HCT116 (cell line): ENCODE results near the gene MCF2L2. TPM values are rescaled to one million over a fixed set of nuclear protein-coding genes. Genes with fewer than 3 reads are reported as not detected.

Experiments used
- ATAC-seq: fragments of 200-7000 bp; cut with Tn5 transposase; 2 replicates; pipeline ENCODE4 v1.9.1; 2020; ENCODE audit warnings: mild to moderate bottlenecking, moderate library complexity
- BruUV-seq: library from RNA; stranded (reverse); fragments of 400-500 nt; replicated peaks from 2 replicates; lab custom pipeline; 2021; lab: Mats Ljungman, UMichigan
- CTCF ChIA-PET: fragments of 300-600 bp; sonication (Branson Sonifier 250); formaldehyde crosslinking; loops from one replicate; lab custom pipeline; 2021; ENCODE audit warnings: antibody characterized with exemption; lab: Charles Lee
- POLR2A ChIA-PET: fragments of 300-600, 350-600 bp; sonication (Branson Sonifier 250); formaldehyde crosslinking; loops from one replicate; lab custom pipeline; 2021; ENCODE audit warnings: antibody characterized with exemption; lab: Charles Lee
- RAD21 ChIA-PET, 2 experiments: fragments of 300-600 bp; sonication (Branson Sonifier 250); formaldehyde crosslinking; loops; one replicate each; lab custom pipeline; 2023; ENCODE audit warnings: low total read pairs in 2 of 2; ENCODE audit not compliant: uncharacterized antibody in 2 of 2, unreplicated experiment in 2 of 2, low non-redundant PET in 1 of 2; lab: Charles Lee
- DNase-seq: peaks from one replicate; pipeline ENCODE4 v3.0.0-alpha.2; 2010; ENCODE audit warnings: low read depth, low spot score
- H2AFZ ChIP-seq: fragments of 200-600 bp; shearing (Covaris generic), sonication (generic); 2 replicates; pipeline ENCODE4 v1.6.1; 2017; ENCODE audit warnings: low read depth, mixed run types, mixed read lengths, antibody characterized with exemption, low read length; ENCODE audit not compliant: poor library complexity, severe bottlenecking
- H3K27ac ChIP-seq: 2 replicates; pipeline ENCODE4 v1.5.1; 2012; ENCODE audit warnings: low read depth, low read length
- H3K27me3 ChIP-seq: fragments of 200-600 bp; sonication (generic); 2 replicates; pipeline ENCODE4 v1.6.1; 2016; ENCODE audit warnings: mixed run types, low read length, mixed read lengths; ENCODE audit not compliant: insufficient read depth
- H3K36me3 ChIP-seq, 2 experiments: fragments of 200-500 bp in 1 of 2; fragments of 200-600 bp in 1 of 2; sonication (Bioruptor generic) in 1 of 2; sonication (generic) in 1 of 2; 2 replicates each; pipeline versions ENCODE4 v1.5.1 to v1.6.1; 2014 to 2016; ENCODE audit warnings: low read length in 2 of 2, inconsistent platforms in 1 of 2, mixed read lengths in 1 of 2, mixed run types in 1 of 2; ENCODE audit not compliant: insufficient read depth in 2 of 2, control insufficient read depth in 1 of 2
- H3K4me1 ChIP-seq, 2 experiments: fragments of 200-600 bp in 1 of 2; sonication (generic) in 1 of 2; 2 replicates each; pipeline versions ENCODE4 v1.5.1 to v1.6.1; 2012 to 2017; ENCODE audit warnings: low read length in 2 of 2, inconsistent platforms in 1 of 2, mild to moderate bottlenecking in 1 of 2, mixed read lengths in 1 of 2, mixed run types in 1 of 2, moderate library complexity in 1 of 2; ENCODE audit not compliant: insufficient read depth in 2 of 2, control insufficient read depth in 1 of 2
- H3K4me2 ChIP-seq: fragments of 200-600 bp; sonication (generic); 2 replicates; pipeline ENCODE4 v1.6.1; 2017; ENCODE audit warnings: mixed run types, low read length, mixed read lengths
- H3K4me3 ChIP-seq, 2 experiments: fragments of 200-600 bp in 1 of 2; sonication (generic) in 1 of 2; replicated peaks in 1 of 2; 2 replicates each; pipeline ENCODE4 v1.5.1; 2011 to 2016; ENCODE audit warnings: low read length in 2 of 2, control low read depth in 1 of 2, low read depth in 1 of 2, mild to moderate bottlenecking in 1 of 2, mixed read lengths in 1 of 2, mixed run types in 1 of 2
- H3K79me2 ChIP-seq: fragments of 200-600 bp; sonication (generic); 2 replicates; pipeline ENCODE4 v1.6.1; 2017; ENCODE audit warnings: mild to moderate bottlenecking, mixed run types, low read length, moderate library complexity, mixed read lengths; ENCODE audit not compliant: insufficient read depth
- H3K9ac ChIP-seq: fragments of 200-600 bp; sonication (generic); 2 replicates; pipeline ENCODE4 v1.6.1; 2016; ENCODE audit warnings: low read length, mixed read lengths
- H3K9me2 ChIP-seq: fragments of 200-600 bp; sonication (generic), shearing (Covaris generic); 2 replicates; pipeline ENCODE4 v1.6.1; 2017; ENCODE audit warnings: mixed run types, mild to moderate bottlenecking, moderate library complexity; ENCODE audit not compliant: insufficient read depth
- H3K9me3 ChIP-seq, 2 experiments: fragments of 200-500 bp in 1 of 2; fragments of 200-600 bp in 1 of 2; sonication (Bioruptor generic) in 1 of 2; sonication (generic) in 1 of 2; 2 replicates each; pipeline ENCODE4 v1.6.1; 2014 to 2017; ENCODE audit warnings: low read length in 2 of 2, mixed read lengths in 2 of 2, inconsistent platforms in 1 of 2, low read depth in 1 of 2, mild to moderate bottlenecking in 1 of 2, mixed run types in 1 of 2, moderate library complexity in 1 of 2; ENCODE audit not compliant: control insufficient read depth in 1 of 2, insufficient read depth in 1 of 2
- H4K20me1 ChIP-seq: fragments of 200-600 bp; sonication (generic), shearing (Covaris generic); 2 replicates; pipeline ENCODE4 v1.6.1; 2017; ENCODE audit warnings: mixed run types, mild to moderate bottlenecking, moderate library complexity; ENCODE audit not compliant: insufficient read depth
- ATF3 ChIP-seq: IDR thresholded peaks from 2 replicates; pipeline ENCODE4 v1.6.1; 2012
- CEBPB ChIP-seq: IDR thresholded peaks from 2 replicates; pipeline ENCODE4 v1.6.1; 2012; ENCODE audit warnings: low read depth
- CTCF ChIP-seq, 3 experiments: fragments of 200-600 bp in 1 of 3; sonication (generic) in 1 of 3; IDR thresholded peaks in 2 of 3; conservative IDR thresholded peaks in 1 of 3; 2 replicates each; pipeline ENCODE4 v1.5.1; 2012 to 2017; ENCODE audit warnings: low read depth in 2 of 3, low read length in 2 of 3, antibody characterized with exemption in 1 of 3, borderline replicate concordance in 1 of 3, control low read depth in 1 of 3, mild to moderate bottlenecking in 1 of 3, mixed read lengths in 1 of 3, mixed run types in 1 of 3, moderate library complexity in 1 of 3; ENCODE audit not compliant: insufficient read depth in 1 of 3
- EZH2 ChIP-seq: fragments of 200-600 bp; sonication (generic); IDR thresholded peaks from 2 replicates; pipeline ENCODE4 v1.6.1; 2017; ENCODE audit warnings: antibody characterized with exemption, mixed run types
- EZH2phosphoT487 ChIP-seq: fragments of 200-600 bp; IDR thresholded peaks from 2 replicates; pipeline ENCODE4 v1.6.1; 2018; ENCODE audit warnings: antibody characterized with exemption, borderline replicate concordance
- RAD21 ChIP-seq: IDR thresholded peaks from 2 replicates; pipeline ENCODE4 v1.6.1; 2012; ENCODE audit warnings: low read depth, mild to moderate bottlenecking
- SP1 ChIP-seq: IDR thresholded peaks from 2 replicates; pipeline ENCODE4 v1.6.1; 2012; ENCODE audit warnings: low read depth
- ZBTB33 ChIP-seq: IDR thresholded peaks from 2 replicates; pipeline ENCODE4 v1.6.1; 2011; ENCODE audit warnings: mild to moderate bottlenecking, low read length, moderate library complexity; ENCODE audit not compliant: insufficient replicate concordance; ENCODE audit errors: extremely low read depth
- ZNF274 ChIP-seq: fragments of 200-500 bp; sonication (Bioruptor generic); IDR thresholded peaks from 2 replicates; pipeline ENCODE4 v1.6.1; 2014; ENCODE audit warnings: mild to moderate bottlenecking, low read depth, low read length, inconsistent platforms
- intact Hi-C: fragments of 100-400 bp; cut with micrococcal nuclease; formaldehyde crosslinking; loops from 2 replicates; pipeline ENCODE4 v1.10.0; 2022
- total RNA-seq: library from RNA; stranded (reverse); gene quantifications from one replicate; pipeline ENCODE4 v1.2.1, GENCODE V29; 2021; ENCODE audit not compliant: unreplicated experiment
- TF ChIP-seq, protein P1 (sequence below): IDR thresholded peaks from 2 replicates; pipeline ENCODE4 v1.6.1; 2012

The MCF2L2 gene
- total RNA-seq, 1 experiment from 2014 or later: 1.5 TPM

DNA sequence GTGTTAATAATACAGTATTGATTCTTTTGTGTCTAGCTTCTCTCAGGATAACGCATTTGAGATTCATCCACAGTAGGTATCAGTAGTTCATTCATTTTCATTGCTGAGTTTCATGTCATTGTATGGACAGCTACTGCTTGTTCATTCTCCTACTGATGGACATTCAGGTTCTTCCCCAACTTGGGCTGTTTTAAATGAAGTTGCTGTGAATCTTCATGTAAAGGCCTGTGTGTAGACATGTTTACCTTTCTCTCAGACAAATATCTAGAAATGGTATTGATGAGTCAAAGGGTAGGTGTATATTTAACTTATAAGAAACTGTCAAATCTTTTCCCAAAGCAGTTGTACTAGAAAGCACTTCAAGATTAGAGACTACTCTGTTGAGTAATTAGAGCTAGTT, 26.7 kb downstream of the MCF2L2 start (continued):
- TF ChIP-seq CTCF (IDR thresholded peaks at IDR 0.05 in 2 of 3, conservative IDR thresholded peaks at IDR 0.05 in 1 of 3; ENCODE audit: borderline replicate concordance in 1 of 3, insufficient read depth in 1 of 3, low read depth in 2 of 3, low read length in 2 of 3): no peak

DNA sequence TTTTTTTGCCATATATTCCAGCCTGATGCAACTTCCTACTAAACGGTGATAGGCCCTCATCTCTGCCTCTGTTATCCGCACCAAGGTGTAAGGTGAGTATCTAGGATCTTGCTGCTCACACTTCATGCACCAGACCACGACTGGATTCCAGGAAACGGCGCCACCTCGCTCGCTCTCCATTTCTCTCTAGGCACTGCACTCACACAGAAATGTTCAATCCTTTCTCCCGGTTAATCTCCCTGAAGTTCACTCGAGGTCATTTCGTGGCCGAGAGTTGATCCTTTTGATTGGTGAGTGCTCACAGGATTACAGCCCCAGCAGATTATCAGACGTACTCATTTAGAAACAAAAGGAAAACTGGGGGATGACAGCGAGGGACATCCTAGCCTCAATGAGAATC, 28.1 kb downstream of the MCF2L2 start:
- RAD21 ChIA-PET: no interaction called here
- intact Hi-C loops: no loop called here
- no peaks in the 10 kb centered on the region for H3K79me2 ChIP-seq
- H3K9ac ChIP-seq: no peak overlapping the region
- H4K20me1 ChIP-seq: no peaks in the 10 kb centered on the region
- no peak overlapping the region for H3K4me2 ChIP-seq
- POLR2A ChIA-PET: no interaction called here
- H3K27me3 ChIP-seq: no peaks in the 10 kb centered on the region
- ATAC-seq (no peak), DNase-seq (no peak)
- no peaks in the 10 kb centered on the region for H3K9me3 ChIP-seq
- H2AFZ ChIP-seq: no peak overlapping the region
- no peaks in the 10 kb centered on the region for H3K36me3 ChIP-seq
- H3K9me2 ChIP-seq: no peaks in the 10 kb centered on the region
- TF ChIP-seq RAD21 (no peak), ATF3 (no peak), EZH2 (no peak), EZH2phosphoT487 (no peak), SP1 (no peak), CEBPB (no peak), ZNF274 (no peak), ZBTB33 (no peak)
- TF ChIP-seq, protein P1, sequence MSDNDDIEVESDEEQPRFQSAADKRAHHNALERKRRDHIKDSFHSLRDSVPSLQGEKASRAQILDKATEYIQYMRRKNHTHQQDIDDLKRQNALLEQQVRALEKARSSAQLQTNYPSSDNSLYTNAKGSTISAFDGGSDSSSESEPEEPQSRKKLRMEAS: no peak
- BruUV-seq: no TSS peak
- CTCF ChIA-PET: interaction anchor here (0.8 kb wide), 1 partner anchor 216 kb away, joined by 3 read pairs; no protein-coding TSS in a partner anchor
- no peaks in the 10 kb centered on the region for H3K4me1 ChIP-seq
- no peak overlapping the region for H3K27ac ChIP-seq
- no peak overlapping the region for H3K4me3 ChIP-seq
